Measurements from ENCODE around the gene UTY. TPM values are rescaled to one million over a fixed set of nuclear protein-coding genes. Genes with fewer than 3 reads are reported as not detected.
A peak's percentile ranks its signal among the peaks of the same experiment; 100 is the strongest.

UTY gene
- total RNA-seq, 1 donor from 2014 or later: 31.9 TPM

DNA sequence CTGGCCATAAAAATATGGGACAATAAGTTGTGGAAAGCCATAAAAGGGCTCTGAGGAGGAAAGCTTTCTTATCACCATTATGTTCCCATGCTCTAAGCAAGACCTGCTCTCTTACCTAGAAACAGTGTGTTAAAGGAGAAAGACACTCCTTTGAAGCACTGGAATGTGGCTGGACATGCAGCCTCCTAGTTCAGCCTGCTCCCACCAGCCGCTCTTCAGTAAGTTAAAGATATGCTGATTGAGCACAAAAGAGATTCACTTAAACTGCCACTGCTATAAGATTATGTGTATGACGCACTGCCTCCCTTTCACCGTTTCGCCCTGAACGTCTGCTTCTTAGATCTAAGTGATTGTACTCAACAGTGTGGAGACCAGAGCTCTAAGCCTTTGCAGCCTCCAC lies 146.0 kb downstream of the UTY start:
- Histone ChIP-seq H3K27ac (no peak overlapping the region), H3K36me3 (peaks cover 12% of the 10 kb centered on the region), H3K9me3 (no peaks in the 10 kb centered on the region), H3K4me3 (no peak overlapping the region), H3K4me1 (no peaks in the 10 kb centered on the region), H3K27me3 (no peaks in the 10 kb centered on the region)
- DNase-seq: no peak
- ATAC-seq: no peak
- TF ChIP-seq, protein P1, sequence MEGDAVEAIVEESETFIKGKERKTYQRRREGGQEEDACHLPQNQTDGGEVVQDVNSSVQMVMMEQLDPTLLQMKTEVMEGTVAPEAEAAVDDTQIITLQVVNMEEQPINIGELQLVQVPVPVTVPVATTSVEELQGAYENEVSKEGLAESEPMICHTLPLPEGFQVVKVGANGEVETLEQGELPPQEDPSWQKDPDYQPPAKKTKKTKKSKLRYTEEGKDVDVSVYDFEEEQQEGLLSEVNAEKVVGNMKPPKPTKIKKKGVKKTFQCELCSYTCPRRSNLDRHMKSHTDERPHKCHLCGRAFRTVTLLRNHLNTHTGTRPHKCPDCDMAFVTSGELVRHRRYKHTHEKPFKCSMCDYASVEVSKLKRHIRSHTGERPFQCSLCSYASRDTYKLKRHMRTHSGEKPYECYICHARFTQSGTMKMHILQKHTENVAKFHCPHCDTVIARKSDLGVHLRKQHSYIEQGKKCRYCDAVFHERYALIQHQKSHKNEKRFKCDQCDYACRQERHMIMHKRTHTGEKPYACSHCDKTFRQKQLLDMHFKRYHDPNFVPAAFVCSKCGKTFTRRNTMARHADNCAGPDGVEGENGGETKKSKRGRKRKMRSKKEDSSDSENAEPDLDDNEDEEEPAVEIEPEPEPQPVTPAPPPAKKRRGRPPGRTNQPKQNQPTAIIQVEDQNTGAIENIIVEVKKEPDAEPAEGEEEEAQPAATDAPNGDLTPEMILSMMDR (IDR thresholded peaks at IDR 0.05): no peak
- intact Hi-C loops (cut with DNase I): no loop called here

DNA sequence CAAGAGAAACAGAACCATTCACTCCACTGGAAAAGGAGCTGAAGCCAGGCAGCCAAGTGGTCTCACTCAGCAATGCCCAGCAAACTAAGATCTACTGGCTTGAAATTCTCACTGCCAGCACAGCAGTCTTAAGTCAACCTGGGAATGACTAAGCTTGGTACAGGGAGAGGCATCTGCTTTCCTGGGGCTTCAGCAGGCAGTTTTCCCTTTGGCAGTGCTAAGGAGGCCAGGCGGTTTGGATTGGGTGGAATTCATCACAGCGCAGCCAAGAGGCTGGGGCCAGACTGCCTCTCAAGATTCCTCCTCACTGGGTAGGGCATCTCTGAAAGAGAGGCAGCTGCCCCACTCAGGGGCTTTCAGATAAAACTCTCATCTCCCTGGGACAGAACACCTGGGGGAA lies 149.2 kb downstream of the UTY start:
- ATAC-seq: peak; percentile 49
- Histone ChIP-seq H3K27ac (no peak overlapping the region), H3K36me3 (peaks cover 13% of the 10 kb centered on the region), H3K9me3 (no peaks in the 10 kb centered on the region), H3K4me1 (no peaks in the 10 kb centered on the region), H3K27me3 (no peaks in the 10 kb centered on the region), H3K4me3 (no peak overlapping the region)
- TF ChIP-seq, protein P1 (IDR thresholded peaks at IDR 0.05): no peak
- intact Hi-C loops (cut with DNase I): no loop called here
- no peak for DNase-seq

DNA sequence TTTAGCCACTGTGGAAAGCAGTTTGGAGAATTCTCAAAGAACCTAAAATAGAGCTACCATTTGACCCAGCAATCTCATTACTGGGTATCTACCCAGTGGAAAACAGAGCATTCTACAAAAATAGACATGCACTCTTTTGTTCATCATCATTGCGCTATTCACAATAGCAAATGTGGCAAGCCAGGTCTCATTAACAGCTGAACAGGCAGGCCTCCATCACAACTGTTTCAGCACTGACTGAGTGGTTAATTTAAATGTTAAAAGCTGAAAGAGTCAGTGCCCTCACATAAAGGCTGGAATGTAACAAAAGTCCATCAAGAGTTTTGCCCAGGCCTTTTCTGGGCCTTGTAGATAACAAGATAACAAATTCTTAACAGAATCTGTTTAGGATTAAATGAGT lies 166.9 kb downstream of the UTY start:
- Histone ChIP-seq H3K4me1 (no peaks in the 10 kb centered on the region), H3K36me3 (no peaks in the 10 kb centered on the region), H3K4me3 (no peak overlapping the region), H3K27me3 (no peaks in the 10 kb centered on the region), H3K27ac (no peak overlapping the region), H3K9me3 (no peaks in the 10 kb centered on the region)
- TF ChIP-seq, protein P1 (IDR thresholded peaks at IDR 0.05): no peak
- intact Hi-C loops (cut with DNase I): no loop called here
- no peak for ATAC-seq
- no peak for DNase-seq

DNA sequence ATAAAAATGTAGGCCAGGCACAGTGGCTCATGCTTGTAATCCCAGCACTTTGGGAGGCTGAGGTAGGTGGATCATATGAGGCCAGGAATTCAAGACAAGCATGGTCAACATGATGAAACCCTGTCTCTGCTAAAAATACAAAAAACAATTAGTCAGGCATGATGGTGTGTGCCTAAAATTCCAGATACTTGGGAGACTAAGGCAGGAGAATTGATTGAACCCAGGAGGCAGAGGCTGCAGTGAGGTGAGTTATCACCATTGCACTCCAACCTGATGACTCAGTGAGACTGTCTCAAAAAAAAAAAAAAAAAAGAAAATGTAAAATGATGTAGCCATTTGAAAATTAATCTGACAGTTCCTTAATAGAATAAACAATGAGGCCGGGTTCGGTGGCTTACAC lies 171.9 kb downstream of the UTY start:
- H3K27ac ChIP-seq: no peak overlapping the region
- H3K9me3 ChIP-seq: no peaks in the 10 kb centered on the region
- peaks cover 8% of the 10 kb centered on the region for H3K36me3 ChIP-seq
- no peaks in the 10 kb centered on the region for H3K27me3 ChIP-seq
- TF ChIP-seq, protein P1 (IDR thresholded peaks at IDR 0.05): no peak
- H3K4me3 ChIP-seq: no peak overlapping the region
- intact Hi-C loops (cut with DNase I): no loop called here
- no peaks in the 10 kb centered on the region for H3K4me1 ChIP-seq
- no peak for DNase-seq
- ATAC-seq: no peak

DNA sequence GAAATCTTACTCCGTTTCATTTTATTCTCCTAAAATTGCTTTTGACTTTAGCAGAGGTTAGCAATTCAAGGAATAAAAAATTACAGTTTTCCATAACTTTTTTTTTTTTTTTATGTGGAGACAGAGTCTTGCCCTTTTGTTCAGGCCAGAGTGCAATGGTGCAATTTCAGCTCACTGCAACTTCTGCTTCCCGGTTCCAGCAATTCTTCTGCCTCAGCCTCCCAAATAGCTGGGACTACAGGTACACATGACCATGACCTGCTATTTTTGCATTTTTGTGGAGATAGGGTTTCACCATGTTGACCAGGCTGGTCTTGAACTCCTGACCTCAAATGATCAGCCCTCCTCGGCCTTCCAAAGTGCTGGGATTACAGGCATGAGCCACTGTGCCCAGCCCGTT lies 179.0 kb downstream of the UTY start:
- ATAC-seq: no peak
- H3K4me1 ChIP-seq: no peaks in the 10 kb centered on the region
- TF ChIP-seq, protein P1 (IDR thresholded peaks at IDR 0.05): no peak
- no peak overlapping the region for H3K4me3 ChIP-seq
- intact Hi-C loops (cut with DNase I): no loop called here
- H3K9me3 ChIP-seq: no peaks in the 10 kb centered on the region
- no peak overlapping the region for H3K27ac ChIP-seq
- H3K27me3 ChIP-seq: no peaks in the 10 kb centered on the region
- DNase-seq: no peak
- H3K36me3 ChIP-seq: peaks cover 37% of the 10 kb centered on the region

DNA sequence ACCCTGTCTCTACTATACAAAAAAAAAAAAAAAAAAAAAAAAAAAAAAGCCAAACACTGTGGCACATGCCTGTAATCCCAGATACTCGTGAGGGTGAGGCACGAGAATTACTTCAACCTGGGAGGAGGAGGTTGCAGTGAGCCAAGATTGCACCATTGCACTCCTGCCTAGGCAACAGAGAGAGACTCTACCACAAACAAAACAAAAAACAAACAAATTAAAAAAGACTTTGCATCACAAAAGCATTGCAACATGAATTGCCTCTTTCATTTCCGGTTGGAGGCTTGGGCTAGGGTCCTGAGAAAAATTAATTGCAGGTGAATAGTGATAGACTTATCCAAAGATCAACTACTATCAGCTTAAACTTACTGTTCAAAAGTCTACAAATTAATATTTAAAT lies 180.4 kb downstream of the UTY start:
- no peak for ATAC-seq
- Histone ChIP-seq H3K27me3 (no peaks in the 10 kb centered on the region), H3K4me1 (no peaks in the 10 kb centered on the region), H3K4me3 (no peak overlapping the region), H3K36me3 (peaks cover 35% of the 10 kb centered on the region), H3K27ac (no peak overlapping the region), H3K9me3 (no peaks in the 10 kb centered on the region)
- DNase-seq: no peak
- intact Hi-C loops (cut with DNase I): no loop called here
- TF ChIP-seq, protein P1 (IDR thresholded peaks at IDR 0.05): no peak

Measured in upper lobe of right lung (tissue), 1 donor.